Measurements from ENCODE around the gene DGKQ. TPM values are rescaled to one million over a fixed set of nuclear protein-coding genes. Genes with fewer than 3 reads are reported as not detected.

The DGKQ gene
- polyA plus RNA-seq, 1 experiment: 4.5 TPM

DNA sequence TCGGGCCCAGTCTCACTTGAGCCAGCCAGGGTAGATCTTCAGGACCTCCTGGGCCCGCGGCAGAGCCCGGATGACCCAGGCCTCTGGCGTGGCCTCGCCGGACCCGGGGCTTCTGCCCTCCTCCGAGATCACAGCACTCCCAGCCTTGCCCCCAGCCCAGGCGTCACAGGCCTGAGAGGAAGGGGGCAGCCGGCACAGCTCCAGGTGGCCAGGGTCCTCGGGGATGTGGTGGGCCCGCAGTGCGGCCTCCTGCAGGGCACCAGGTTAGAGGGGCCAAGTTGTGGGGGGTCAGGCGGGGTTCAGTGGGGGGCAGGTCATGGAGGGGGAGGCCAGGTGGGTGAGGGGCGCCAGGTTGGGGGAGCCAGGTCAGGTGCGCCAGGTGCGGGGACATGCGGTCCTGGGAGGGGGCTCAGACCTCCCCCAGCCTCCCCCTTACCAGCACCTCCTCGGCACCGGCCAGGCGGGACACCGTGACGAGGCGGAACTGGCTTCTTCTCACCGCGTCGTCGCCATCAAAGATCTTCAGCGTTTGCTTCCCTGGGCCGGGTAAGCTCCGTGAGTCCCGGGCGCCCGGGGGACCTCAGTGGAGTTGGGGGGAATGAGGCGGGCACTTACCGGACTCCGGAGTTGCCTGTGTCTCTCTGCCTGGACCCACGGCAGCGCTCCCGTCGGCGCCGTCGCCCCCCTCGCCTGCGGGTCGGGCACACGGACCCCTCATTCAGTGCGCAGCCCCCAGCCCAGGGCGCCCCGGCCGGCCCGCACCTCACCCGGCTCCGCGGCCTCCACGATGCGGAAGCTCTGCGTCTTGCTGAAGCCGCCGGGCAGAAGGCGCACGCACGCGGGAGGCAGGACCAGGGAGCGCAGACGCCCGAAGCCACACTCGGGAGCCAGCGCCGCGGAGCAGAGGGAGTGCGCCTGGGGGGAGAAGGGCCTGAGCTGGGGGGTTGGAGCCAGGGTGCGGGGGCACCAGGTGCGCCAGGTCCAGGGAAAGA, 6.0 kb downstream of the DGKQ start:
- Histone ChIP-seq H3K9me3 (ENCODE audit: control insufficient read depth, insufficient read depth, low read length) (no peaks in the 10 kb centered on the region; the same call in 1 of the 2 replicates), H3K27me3 (ENCODE audit: control insufficient read depth, insufficient read depth, low read length) (no peaks in the 10 kb centered on the region), H3K4me3 (ENCODE audit: low read depth, low read length) (no peak overlapping the region), H3K27ac (ENCODE audit: low read depth, low read length) (no peak overlapping the region)
- POLR2A ChIA-PET: no interaction called here
- no peak for DNase-seq (ENCODE audit: low read depth, low spot score)
- TF ChIP-seq, protein P1, sequence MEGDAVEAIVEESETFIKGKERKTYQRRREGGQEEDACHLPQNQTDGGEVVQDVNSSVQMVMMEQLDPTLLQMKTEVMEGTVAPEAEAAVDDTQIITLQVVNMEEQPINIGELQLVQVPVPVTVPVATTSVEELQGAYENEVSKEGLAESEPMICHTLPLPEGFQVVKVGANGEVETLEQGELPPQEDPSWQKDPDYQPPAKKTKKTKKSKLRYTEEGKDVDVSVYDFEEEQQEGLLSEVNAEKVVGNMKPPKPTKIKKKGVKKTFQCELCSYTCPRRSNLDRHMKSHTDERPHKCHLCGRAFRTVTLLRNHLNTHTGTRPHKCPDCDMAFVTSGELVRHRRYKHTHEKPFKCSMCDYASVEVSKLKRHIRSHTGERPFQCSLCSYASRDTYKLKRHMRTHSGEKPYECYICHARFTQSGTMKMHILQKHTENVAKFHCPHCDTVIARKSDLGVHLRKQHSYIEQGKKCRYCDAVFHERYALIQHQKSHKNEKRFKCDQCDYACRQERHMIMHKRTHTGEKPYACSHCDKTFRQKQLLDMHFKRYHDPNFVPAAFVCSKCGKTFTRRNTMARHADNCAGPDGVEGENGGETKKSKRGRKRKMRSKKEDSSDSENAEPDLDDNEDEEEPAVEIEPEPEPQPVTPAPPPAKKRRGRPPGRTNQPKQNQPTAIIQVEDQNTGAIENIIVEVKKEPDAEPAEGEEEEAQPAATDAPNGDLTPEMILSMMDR (IDR thresholded peaks at IDR 0.05; ENCODE audit: low read depth, low read length): no peak
- CTCF ChIA-PET: interaction anchor here (0.6 kb wide), 1 partner anchor 32 kb away, joined by 4 read pairs; no protein-coding TSS in a partner anchor

DNA sequence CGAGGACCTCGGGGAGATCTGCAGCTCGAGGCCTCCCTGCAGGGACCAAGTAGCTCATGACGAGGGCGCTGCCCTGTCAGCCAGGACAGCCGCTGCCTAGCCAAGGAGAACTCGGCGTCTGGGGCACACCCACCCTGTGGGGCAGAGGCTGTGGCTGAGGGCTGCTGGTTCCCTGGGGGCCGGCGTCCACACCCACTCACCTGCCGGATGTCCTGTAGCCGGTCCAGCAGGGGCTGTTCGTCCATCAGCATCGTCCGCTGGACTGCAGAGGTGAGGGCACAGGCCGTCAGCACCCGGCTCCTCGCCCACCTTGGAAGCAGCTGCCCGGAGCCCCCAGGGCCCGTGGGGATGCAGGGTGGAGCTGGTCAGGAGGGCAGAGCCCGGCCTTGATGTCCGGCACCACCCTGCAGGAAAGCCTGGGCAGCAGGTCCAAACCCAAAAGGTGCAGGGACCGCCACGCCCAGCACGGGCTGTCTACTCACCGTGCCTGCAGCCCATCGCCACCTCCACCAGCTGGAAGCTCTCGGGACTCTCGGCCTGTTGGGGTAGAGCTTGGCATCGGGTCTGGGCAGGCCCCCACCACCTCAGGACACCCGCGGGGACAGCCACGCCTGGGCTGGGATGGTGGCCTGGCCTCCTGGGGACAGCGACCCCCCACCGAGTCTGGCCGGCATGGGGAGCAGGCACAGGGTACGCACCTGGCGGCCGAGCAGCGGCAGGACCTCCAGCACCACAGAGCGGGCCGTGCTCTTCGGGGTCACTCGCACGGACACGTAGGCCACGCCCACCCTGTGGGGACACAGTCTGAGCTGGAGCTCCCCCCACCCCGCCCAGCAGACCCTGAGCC, 6.9 kb downstream of the DGKQ start:
- H3K27me3 ChIP-seq (ENCODE audit: control insufficient read depth, insufficient read depth, low read length): no peaks in the 10 kb centered on the region
- no peak for DNase-seq (ENCODE audit: low read depth, low spot score)
- no peaks in the 10 kb centered on the region; the same call in 1 of the 2 replicates for H3K9me3 ChIP-seq (ENCODE audit: control insufficient read depth, insufficient read depth, low read length)
- ChIA-PET CTCF (interaction anchor here (0.6 kb wide), 1 partner anchor 31 kb away, joined by 4 read pairs; no protein-coding TSS in a partner anchor), POLR2A (no interaction called here)
- no peak overlapping the region for H3K4me3 ChIP-seq (ENCODE audit: low read depth, low read length)
- H3K27ac ChIP-seq (ENCODE audit: low read depth, low read length): no peak overlapping the region
- TF ChIP-seq, protein P1 (IDR thresholded peaks at IDR 0.05; ENCODE audit: low read depth, low read length): no peak

DNA sequence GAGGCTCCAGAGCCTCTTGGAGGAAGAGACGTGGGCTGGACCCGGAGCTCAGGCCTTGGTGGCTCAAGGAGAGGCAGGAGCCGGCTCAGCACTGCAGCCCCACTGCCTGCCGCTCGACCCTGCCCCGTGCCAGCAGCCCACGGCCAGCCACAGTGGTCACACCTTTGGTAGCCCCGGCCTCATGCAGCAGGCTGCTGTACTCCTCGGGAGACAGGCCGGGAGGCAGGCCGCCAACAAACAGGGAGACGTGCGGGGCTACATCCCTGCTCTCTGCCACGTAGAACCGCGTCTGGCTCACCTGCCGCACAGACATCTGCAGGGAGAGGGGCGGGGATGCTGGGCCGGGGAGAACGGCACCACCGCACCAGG, 7.6 kb downstream of the DGKQ start:
- DNase-seq (ENCODE audit: low read depth, low spot score): no peak
- no peak overlapping the region for H3K27ac ChIP-seq (ENCODE audit: low read depth, low read length)
- CTCF ChIA-PET: no interaction called here

DNA sequence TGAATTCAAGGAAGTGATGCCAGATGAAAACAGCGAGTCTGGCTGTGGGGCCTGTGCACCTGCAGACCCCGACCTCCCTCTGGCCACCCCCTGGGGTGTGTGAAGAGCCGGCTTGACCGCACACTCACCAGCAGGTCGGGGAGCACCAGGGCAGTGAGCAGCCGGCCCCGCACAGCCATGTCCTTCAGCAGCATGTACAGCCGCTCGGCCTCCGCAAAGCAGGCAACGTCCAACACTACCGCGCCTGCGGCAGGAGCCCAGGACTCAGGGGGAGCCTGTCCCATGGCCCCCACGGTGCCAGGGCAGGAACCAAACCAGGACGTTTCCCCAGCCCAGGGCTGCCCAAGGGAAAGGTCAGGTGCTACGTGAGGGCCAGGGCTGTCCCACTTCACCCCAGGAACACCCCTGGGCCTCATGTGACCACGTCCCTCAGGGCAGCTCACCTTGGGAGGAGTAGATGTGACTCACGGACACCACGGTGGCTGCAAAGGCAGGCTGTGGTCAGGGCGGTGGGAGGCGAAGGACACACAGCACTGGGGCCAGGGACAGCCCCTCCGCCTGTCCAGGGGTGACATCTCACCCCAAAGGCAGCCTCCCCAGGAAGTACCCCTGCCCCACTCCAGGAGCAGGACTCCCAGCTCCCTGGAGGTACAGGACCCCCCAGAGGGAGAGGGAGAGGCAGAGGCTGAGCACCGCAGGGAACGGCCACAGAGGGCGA, 8.2 kb downstream of the DGKQ start:
- TF ChIP-seq, protein P1 (IDR thresholded peaks at IDR 0.05; ENCODE audit: low read depth, low read length): no peak
- CTCF ChIA-PET: no interaction called here
- no peak overlapping the region for H3K4me3 ChIP-seq (ENCODE audit: low read depth, low read length)
- POLR2A ChIA-PET: no interaction called here
- H3K9me3 ChIP-seq (ENCODE audit: control insufficient read depth, insufficient read depth, low read length): no peaks in the 10 kb centered on the region; the same call in 1 of the 2 replicates
- no peaks in the 10 kb centered on the region for H3K27me3 ChIP-seq (ENCODE audit: control insufficient read depth, insufficient read depth, low read length)
- no peak overlapping the region for H3K27ac ChIP-seq (ENCODE audit: low read depth, low read length)
- no peak for DNase-seq (ENCODE audit: low read depth, low spot score)

More for the DNA sequence above, 7.6 kb downstream of the DGKQ start:
- POLR2A ChIA-PET: no interaction called here
- TF ChIP-seq, protein P1 (IDR thresholded peaks at IDR 0.05; ENCODE audit: low read depth, low read length): no peak
- Histone ChIP-seq H3K27me3 (ENCODE audit: control insufficient read depth, insufficient read depth, low read length) (no peaks in the 10 kb centered on the region), H3K9me3 (ENCODE audit: control insufficient read depth, insufficient read depth, low read length) (no peaks in the 10 kb centered on the region; the same call in 1 of the 2 replicates), H3K4me3 (ENCODE audit: low read depth, low read length) (no peak overlapping the region)
